ENCODE measurements around the gene SPRYD4.
"Not testable (repeated sequence)": the region's sequence is repeated elsewhere in the genome, so short reads cannot be mapped to it uniquely, and the experiment has no call there.

- not testable (repeated sequence) for TF ChIP-seq EZH2 (IDR thresholded peaks at IDR 0.05); POLR2AphosphoS5 (IDR thresholded peaks at IDR 0.05; ENCODE audit: borderline replicate concordance, low read depth, low read length)
Observed at GRCh38 chr12:56499452-56499851, 31.1 kb downstream of the SPRYD4 start.

Measured in SK-N-MC (cell line).